ENCODE data around the gene MAST4.
"Not testable (repeated sequence)": the region's sequence is repeated elsewhere in the genome, so short reads cannot be mapped to it uniquely, and the experiment has no call there.

The MAST4 gene

DNA sequence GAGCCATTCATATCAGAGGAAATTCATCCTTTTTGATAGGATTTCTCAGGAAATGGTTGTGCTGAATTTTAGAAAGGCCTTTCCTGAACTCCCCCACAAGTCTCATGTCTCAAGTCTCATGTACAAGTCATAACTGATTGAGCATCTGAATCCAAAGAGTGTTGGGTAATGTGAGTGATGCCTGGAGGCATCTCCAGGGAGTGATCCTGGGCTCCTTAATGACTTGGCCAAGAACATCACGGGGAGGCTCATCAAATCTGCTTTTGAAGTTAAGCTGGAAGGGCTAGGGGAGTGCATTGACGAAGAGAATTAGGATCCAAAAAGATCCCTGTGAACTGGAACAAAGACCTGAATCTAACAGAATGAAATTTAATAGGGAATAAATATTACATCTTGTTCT lies 79.2 kb downstream of the MAST4 start:
- TF ChIP-seq ZNF274 (IDR thresholded peaks at IDR 0.05; ENCODE audit: low read depth, low read length): no peak
- H3K4me3 ChIP-seq (ENCODE audit: low read length): no peak overlapping the region

DNA sequence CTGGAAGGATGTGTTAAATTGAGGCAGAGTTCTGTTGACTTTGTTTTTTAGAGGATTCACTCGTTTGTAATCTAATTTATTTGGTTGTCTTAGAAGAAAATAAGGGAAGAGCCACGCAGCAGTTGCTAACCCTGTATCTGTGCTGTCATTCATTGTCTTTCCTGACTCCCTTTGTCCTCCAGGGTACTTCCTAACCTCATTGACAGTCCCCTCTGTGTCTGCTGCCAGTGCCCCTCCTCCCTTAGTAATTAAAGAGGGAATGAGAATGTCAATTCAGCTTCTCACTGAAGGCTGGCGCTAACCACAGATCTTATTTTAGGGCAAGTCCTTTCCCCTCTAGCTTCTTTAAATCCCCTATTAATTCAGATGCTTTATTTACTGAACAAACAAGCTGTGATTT lies 84.0 kb downstream of the MAST4 start:
- TF ChIP-seq ZNF274 (IDR thresholded peaks at IDR 0.05; ENCODE audit: low read depth, low read length): no peak
- no peak overlapping the region for H3K4me3 ChIP-seq (ENCODE audit: low read length)

DNA sequence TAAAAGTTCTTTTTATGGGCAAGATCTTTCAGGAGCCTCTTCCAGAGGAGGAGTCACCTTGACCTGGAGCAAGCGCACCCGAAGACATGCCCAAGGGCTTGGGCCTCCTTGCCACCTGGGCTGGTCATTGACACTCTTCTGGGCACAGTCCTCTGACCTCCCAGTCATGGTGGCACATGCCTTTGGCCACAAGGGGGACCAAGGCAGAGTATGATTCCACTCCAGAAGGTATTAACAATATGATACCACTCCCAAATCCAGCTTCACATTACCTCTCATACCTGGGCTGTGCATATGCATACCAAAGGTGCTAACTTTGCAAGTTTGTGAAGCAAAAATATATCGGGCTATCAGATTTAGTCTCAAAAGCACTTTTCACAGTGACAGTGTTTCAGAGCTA lies 84.6 kb downstream of the MAST4 start:
- no peak for TF ChIP-seq ZNF274 (IDR thresholded peaks at IDR 0.05; ENCODE audit: low read depth, low read length)
- no peak overlapping the region for H3K4me3 ChIP-seq (ENCODE audit: low read length)

DNA sequence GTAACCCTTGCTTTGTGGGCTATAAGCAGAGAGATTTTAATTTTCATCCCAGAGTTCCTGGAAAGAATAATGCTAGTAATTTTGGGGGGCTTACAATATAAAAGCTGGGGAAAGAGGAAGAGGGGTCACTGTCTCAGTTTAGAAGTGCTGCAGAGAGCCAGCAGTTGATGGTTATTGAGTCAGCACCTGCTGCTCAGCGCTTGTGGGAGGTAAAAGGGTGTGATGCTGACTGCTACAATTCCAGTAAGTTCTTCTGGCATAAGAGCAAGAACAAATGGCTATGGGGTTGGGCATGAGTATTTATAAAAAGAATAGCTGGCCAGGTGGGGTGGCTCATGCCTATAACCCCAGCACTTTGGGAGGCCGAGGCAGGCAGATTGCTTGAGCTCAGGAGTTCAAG lies 88.5 kb downstream of the MAST4 start:
- no peak overlapping the region for H3K4me3 ChIP-seq (ENCODE audit: low read length)
- TF ChIP-seq ZNF274 (IDR thresholded peaks at IDR 0.05; ENCODE audit: low read depth, low read length): no peak

DNA sequence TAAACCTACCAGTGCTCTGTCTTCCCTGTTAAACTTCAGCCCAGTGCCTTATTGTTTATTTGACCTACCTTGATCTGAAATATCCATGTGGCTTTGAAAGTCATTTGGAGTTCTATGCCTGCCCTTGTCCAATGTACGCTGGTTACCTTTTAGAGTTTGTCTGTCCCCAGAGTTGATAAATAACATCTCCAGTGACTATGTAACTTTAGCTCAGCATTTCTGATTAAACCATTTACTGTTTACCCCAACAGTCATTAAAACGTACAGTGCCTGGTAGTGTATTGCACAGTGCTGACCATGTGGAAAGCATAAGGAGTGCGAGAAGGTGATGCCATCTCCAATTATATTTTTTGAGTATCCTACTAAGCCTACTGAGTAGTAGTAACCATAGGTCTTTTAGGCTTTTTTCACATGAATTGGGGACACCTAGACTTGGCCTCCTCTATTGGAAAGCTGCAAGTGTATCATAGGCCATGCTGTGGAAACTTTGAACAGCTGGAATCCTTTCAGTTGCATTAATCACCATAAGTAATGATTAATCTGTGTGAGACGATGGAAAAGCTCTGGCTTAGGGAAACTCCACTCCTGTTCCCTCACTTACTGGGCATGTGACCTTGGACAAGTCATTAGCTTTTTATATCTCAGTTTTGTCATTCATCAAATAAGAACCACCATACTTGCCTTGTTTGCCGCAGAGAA lies 93.5 kb downstream of the MAST4 start:
- no peak for TF ChIP-seq ZNF274 (IDR thresholded peaks at IDR 0.05; ENCODE audit: low read depth, low read length)
- H3K4me3 ChIP-seq (ENCODE audit: low read length): no peak overlapping the region

DNA sequence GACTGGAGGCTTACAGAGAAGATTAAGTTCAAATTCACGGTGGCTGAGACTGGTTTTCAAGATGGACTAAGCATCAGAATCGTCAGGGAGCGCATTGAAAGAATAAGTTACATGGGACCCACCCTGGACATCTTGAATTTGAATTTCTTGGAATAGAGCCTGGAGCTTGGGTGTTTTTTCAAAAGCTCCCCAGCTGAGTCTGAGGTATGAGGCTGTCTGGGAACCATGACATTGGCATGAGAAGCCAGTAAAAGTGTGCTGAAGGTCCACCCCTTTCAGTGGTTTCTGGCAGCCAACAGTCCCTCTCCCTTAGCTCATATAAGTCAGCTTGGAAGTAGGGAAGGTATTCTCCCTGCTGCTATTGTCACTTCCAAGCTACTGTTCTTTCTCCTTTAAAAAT lies 97.8 kb downstream of the MAST4 start:
- no peak overlapping the region for H3K4me3 ChIP-seq (ENCODE audit: low read length)
- TF ChIP-seq ZNF274 (IDR thresholded peaks at IDR 0.05; ENCODE audit: low read depth, low read length): no peak

DNA sequence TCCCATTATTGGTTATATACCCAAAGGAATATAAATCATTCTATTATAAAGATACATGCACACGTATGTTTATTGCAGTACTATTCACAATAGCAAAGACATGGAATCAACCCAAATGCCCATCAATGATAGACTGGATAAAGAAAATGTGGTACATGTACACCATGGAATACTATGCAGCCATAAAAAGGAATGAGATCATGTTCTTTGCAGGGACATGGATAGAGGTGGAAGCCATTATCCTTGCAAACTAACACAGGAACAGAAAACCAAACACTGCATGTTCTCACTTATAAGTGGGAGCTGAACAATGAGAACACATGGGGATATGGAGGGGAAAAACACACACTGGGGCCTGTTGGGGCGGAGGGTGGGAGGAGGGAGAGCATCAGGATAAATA lies 99.6 kb downstream of the MAST4 start:
- not testable (repeated sequence) for H3K4me3 ChIP-seq (ENCODE audit: low read length)

DNA sequence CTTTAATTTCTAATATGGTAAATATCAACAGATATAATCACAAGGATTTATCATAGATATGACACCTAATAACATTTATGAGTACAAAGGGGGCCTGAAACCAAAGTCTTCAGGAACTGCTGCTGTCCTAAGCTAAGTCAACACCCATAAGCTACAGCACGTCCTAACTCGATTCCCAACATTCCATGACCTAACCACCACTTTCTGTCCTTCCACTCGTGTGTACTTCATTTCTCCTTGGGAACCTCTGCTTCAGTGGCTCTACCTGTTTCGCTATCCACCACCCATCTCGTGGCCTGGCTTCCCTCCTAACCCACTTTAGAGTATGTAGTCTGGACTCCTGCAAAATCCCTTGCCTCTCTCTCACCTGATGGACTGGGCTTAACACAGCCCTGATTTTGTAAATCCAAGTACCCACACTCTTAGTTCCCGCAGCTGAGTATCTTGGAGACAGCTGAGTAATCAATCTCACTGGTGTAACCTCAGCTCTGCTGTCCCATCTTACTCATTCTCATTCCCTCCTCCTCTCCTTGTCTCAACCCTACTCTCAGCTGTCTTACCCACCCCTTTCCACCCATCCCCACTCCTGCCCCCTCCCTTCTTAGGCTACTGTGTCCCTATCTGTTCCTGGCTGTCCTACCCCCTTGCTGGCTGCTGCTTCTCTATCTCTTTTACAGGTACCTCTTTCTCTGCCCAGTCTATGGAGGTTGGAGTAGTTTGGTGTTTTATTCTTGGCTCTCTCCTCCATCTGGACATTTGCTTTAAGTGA lies 101.8 kb downstream of the MAST4 start:
- TF ChIP-seq ZNF274 (IDR thresholded peaks at IDR 0.05; ENCODE audit: low read depth, low read length): no peak

DNA sequence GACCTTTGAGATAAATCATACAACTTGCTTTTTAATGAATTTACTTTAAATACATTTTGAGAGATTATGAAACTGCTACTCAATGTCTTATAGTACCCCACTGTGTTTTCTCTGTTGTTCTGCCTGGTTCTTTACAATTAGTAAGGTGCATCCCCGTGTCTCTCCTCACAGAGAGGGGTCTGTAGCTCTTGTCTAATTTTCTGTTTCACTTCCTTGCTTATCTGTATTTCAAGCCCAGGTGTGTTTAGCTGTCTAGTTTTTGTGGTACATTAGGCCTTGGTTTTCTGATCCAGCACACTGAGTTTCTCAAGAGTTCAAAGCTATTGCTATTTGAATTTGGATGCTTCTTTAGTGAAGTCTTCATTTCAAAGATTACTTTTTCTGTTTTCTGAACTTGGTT lies 105.1 kb downstream of the MAST4 start:
- no peak overlapping the region for H3K4me3 ChIP-seq (ENCODE audit: low read length)
- TF ChIP-seq ZNF274 (IDR thresholded peaks at IDR 0.05; ENCODE audit: low read depth, low read length): no peak

More for the DNA sequence above, 101.8 kb downstream of the MAST4 start:
- H3K4me3 ChIP-seq (ENCODE audit: low read length): no peak overlapping the region

DNA sequence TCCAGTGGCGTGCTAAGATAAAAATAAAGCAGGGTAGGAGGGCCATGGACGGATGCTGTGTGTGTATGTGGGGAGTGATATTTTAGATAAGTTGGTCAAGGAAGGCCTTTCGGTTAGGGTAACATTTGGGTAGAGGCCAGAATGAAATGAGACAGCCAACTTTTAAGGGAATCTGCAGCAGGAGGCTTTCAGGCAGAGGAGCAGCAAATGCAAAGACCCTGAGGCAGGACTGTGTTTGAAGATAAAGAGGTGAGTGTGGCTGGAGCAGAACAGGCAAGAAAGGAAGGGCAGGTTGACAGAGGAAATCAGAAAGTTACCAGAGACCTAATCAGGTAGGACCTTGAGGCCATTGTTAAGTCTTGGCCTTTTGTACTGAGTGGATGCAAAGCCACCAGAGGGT lies 106.2 kb downstream of the MAST4 start:
- no peak for TF ChIP-seq ZNF274 (IDR thresholded peaks at IDR 0.05; ENCODE audit: low read depth, low read length)
- no peak overlapping the region for H3K4me3 ChIP-seq (ENCODE audit: low read length)

DNA sequence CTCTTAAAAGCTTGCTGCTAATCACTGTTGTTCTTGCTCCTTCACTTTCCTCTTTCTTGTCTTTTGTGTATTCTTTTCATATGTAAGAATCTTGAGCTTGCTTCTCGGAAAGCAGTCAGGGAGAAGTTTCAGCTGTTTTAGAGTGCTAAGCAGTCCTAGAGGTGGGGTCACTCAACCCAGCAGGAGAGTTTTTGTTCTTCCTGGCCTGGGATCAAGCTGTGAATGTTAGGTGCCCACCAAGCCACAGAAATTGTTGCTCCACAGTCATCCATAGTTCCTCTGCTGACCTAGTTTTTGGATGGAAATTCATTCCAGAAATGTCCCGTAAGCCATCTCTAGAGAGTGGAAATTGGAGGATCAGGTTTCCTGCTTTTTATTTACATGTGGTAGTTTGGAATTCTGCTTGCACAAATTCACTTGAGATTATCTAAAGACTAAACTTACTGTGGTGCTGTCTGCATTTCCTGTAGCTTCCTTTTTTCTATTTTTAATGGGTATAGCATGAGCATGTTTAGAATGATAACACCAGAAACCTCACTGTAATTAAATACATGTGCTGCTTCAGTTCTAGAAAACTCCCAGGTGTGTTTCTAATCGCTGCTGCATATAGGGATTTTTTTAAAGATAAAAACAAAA lies 108.7 kb downstream of the MAST4 start:
- no peak for TF ChIP-seq ZNF274 (IDR thresholded peaks at IDR 0.05; ENCODE audit: low read depth, low read length)
- H3K4me3 ChIP-seq (ENCODE audit: low read length): no peak overlapping the region

DNA sequence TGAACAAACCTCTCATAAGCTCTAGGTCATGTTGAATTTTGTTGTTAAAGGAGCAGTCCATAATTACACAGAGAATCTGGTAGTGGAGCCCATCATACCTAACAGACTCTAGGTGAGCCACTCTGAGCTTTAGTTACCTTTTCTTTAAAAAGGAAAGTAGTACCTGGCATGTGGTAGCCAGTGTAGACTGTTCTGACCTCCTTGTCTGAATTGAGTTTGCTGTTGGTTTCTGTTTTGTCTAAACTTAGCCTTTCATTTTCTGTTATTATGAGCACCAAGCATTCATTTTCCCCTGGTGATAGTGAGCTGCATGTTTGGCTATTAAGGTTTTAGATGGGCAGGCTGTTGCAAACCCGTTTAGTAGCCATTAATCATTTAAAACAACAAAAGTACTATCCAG lies 112.2 kb downstream of the MAST4 start:
- H3K4me3 ChIP-seq (ENCODE audit: low read length): no peak overlapping the region
- no peak for TF ChIP-seq ZNF274 (IDR thresholded peaks at IDR 0.05; ENCODE audit: low read depth, low read length)

DNA sequence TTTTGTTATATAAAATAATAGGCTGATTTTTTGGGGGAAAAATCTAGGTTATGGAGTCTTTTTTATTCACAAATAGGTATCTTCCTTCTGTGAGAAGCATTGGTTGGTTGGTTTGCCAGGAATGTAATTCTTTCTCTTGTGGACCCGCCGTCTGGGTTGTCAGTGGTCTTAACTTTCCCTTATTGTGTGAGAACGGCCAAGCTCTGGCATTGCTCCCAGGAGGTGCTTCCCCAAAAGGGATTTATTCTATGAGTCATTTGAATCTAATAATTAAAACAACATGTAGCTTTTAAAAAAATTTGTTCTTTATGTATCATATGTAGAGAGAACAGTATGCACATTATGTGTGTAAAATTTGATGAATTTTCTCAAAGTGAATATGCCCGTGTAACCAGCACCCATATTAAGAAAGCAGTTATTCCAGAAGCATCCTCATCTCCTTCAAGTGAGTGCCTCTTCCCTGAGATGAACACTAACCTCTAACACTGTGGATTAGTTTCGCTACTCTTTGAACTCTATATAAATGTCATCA lies 114.4 kb downstream of the MAST4 start:
- TF ChIP-seq ZNF274 (IDR thresholded peaks at IDR 0.05; ENCODE audit: low read depth, low read length): no peak
- no peak overlapping the region for H3K4me3 ChIP-seq (ENCODE audit: low read length)

DNA sequence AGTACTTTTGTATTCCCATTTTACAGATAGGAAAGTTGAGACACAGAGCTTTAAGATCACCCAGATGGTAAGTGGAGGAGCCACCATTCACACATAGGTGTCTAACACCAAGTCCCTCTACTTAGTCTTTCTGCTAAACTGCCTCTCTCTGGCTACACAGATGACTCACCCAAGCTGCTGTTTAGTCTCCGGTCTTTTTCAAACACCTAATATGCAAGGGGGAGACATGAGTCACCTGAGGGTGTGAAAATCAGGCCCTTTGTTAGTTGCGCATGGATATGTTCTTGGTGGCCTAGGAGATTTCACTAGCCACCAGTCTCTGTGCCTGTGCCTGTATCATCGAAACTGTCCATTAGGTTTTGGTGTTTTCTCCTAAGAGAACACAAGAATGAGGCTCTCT lies 117.8 kb downstream of the MAST4 start:
- TF ChIP-seq ZNF274 (IDR thresholded peaks at IDR 0.05; ENCODE audit: low read depth, low read length): no peak
- H3K4me3 ChIP-seq (ENCODE audit: low read length): no peak overlapping the region
